ENCODE measurements around the gene THSD7B.
"Not testable (repeated sequence)": the region's sequence is repeated elsewhere in the genome, so short reads cannot be mapped to it uniquely, and the experiment has no call there.

The THSD7B gene

DNA sequence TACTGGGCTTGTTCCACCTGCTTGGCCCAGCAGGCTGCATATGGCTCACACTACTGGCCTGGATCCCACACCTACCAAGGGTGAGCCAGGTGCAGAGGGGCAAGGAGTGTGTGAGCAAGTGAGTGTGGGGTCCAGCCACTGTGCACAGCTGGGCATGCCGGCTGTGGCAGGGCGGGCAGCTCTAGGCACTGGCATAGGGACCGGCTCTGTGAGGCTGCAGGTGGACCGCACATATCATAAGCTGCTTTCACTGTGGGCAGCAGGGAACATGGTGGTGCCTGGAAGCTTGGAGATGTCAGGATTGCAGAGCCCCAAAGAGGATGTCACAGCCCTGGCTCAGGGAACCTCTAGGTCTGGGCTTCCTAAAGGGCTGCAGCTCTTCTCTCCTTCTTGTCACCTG lies 154.3 kb downstream of the THSD7B start:
- no peak overlapping the region for H3K4me3 ChIP-seq
- no peak overlapping the region for H3K27ac ChIP-seq

DNA sequence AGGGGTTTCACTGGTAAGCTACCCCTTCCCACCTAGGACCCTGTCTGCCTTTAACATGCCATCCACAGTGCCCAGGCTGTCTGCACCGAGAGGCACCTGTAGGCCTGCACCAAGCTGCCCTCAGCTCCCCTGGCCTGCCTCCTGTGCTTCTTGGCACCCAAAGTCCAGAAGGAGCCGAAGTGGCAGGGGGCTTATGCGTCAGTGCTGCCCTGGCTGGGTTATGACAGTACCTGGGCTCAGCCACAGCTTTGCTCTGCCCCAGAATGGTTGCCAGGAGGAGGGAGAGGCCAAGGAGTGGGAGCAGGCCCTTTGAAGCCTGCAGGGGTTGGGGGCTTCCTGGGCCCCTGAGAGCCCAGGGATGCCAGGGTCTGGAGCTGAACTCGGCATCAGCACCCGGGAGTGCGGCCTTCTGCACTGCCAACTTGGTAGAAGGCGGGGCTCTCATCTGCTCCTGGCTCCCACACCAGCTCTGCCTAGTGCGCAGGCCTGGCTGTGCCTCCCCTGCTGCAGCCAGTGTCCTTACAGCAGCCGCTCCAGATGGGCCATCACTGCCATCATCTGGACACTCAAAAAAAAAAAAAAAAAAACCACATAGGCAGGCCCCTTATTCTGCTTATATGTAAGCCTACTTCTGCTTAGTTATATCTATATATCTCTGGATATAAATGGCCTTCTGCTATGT lies 155.4 kb downstream of the THSD7B start:
- no peak overlapping the region for H3K27ac ChIP-seq
- H3K4me3 ChIP-seq: no peak overlapping the region

DNA sequence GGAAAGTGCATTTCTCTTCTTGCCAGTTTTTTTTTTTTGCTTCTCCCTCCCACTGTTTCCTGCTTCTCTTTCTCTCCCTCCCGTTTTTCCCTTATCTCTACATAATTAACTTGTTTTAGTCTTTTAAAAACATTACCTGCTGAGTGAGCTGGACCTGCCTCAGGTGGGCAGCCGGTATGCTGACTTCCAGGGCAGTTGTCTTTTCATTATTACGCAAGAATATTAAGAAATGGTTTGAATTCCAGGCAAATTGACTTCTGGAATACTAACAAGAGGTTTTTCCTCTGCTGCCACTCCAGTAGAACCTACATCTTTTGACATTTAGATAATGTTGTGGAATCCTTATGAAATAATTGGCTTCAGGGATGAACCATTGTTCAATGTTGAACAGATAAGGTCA lies 161.8 kb downstream of the THSD7B start:
- H3K4me3 ChIP-seq: no peak overlapping the region
- H3K27ac ChIP-seq: no peak overlapping the region

DNA sequence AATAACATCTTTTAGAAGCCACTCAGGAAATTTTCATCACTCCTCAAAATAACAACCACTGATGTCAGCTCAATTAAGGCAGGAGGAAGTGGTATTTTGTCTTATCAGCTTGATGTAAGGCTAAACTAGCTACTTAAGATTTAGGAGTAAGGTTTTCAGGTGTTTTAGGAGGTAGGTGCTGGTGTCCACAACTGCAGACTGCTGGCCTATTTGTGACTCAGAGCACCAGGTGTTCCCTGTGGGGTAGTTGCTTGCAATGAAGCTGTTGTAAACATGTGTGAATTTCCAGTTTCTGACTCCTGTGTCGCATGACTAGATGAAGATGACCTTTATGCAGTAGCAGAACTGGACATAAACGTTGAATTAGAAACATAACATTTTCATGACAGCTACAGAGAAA lies 164.2 kb downstream of the THSD7B start:
- Histone ChIP-seq H3K4me3 (no peak overlapping the region), H3K27ac (no peak overlapping the region)

DNA sequence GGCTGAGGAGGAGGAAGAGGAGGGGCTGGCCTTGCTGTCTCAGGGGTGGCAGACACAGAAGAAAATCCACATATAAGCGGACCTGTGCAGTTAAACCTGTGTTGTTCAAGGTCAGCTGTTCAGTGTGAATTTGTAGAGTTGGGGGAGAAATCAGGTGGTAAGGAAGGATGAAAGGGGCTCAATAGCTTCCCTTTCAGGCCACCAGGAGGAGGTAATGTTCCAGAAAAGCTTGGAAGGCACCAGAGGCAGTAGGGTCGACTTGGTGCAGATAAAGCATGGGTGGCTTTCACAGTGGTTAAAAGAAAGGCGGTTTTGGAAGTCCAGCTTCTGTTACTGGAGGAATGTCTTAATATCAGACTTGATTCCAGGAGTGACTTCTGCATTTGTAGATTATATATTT lies 167.4 kb downstream of the THSD7B start:
- Histone ChIP-seq H3K27ac (no peak overlapping the region), H3K4me3 (no peak overlapping the region)

DNA sequence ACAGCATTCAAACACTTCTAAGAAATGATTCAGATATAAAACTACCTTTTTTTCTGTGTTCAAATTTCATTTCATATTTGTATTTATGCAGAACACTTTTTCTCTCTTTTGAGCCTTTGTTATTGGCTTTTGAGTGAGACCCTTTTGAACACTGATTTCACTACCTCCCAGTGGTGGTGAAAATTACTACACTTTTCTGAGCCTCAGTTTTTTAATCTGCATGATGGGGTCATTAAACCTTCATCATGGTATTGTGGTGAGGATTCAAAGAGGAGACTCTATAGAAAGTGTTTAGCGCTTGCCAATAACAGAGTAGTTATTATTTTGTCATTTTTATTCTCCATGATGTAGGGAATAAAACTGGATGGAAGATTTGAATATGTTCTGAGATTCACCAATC lies 169.8 kb downstream of the THSD7B start:
- H3K4me3 ChIP-seq: no peak overlapping the region
- H3K27ac ChIP-seq: no peak overlapping the region

DNA sequence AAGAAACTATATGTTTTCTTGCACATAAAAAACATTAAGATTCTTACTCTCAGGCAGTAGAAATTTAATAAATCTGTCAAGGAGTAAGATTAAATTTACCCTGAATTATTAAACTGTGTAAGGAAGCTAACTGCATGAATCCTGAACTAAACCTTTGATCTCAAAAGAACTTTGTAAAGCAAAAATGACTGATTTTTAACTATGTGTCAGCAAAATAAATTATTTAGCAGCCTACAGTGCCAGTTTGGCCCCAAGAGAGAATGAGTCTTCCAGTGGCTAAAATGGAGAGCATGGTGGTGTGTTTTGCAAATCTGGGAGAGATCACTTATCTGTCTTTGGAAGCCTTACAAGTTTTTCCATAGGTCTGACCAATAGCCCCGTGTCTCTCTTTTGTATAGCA lies 190.7 kb downstream of the THSD7B start:
- Histone ChIP-seq H3K27ac (no peak overlapping the region), H3K4me3 (no peak overlapping the region)

DNA sequence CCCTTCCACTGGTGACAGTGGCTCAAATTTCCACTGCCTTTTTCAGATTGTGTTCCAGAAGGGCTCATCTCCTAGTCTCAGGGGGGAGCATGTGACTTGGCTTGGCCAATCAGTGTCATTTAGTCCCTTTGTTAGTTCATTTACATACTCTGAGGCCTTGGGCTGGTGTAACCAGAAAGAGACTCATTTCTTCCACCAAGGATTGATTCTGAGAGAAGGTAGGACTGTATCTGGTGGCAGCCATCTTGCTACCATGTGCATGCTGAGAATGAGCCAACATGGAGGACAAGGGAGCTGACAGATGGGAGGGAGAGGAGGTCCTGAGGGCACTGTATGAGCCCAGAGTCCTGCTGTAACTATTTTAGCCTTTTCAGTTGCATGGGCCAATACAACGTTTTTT lies 191.7 kb downstream of the THSD7B start:
- Histone ChIP-seq H3K27ac (no peak overlapping the region), H3K4me3 (no peak overlapping the region)

DNA sequence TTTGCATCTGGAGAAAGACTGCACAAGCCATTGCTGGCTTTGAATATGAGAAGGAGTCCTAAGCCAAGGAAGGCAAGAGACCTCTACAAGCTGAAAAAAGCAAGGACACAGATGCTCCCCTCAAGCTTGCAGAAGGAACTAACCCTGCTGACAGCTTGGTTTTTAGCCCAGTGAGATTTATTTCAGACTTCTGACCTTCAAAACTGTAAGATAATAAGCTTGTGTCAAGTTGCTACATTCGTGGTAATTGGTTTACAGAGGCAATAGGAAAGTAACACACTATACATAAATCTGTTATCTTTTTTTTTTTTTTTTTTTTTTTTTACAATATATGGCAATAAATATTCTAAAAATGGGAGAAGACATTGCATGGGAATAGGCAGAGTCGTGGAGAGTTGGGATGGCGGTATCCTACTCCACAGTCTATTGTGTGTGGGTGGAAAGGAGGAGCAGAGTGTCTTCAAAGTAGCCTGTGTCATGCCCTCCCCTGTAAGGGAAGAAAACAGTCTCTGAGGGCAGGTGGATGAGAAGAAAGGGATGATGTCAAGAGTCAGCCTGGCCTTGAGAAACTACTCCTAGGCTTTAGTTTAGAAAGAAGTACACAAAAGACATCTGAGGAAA lies 196.9 kb downstream of the THSD7B start:
- H3K27ac ChIP-seq: no peak overlapping the region

DNA sequence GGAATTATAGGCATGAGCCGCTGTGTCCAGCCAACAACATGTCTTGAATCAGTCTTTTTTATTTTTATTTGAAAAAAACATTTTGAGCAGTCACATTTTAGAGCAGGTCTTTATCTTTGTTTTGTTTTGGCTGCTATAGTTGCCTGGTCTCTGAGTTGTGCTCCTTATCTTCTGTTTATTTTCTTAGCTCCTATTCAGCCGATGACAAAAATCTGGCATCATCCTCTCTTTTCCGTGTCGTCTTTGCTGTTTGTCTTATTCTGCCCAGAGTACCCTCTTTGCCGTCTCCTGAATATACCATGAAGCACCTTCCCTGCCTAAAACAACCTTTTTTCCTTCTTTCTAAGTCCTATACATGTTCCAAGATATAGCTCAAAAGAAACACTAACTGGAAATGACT lies 201.1 kb downstream of the THSD7B start:
- no peak overlapping the region for H3K27ac ChIP-seq
- no peak overlapping the region for H3K4me3 ChIP-seq

More for the DNA sequence above, 196.9 kb downstream of the THSD7B start:
- no peak overlapping the region for H3K4me3 ChIP-seq

DNA sequence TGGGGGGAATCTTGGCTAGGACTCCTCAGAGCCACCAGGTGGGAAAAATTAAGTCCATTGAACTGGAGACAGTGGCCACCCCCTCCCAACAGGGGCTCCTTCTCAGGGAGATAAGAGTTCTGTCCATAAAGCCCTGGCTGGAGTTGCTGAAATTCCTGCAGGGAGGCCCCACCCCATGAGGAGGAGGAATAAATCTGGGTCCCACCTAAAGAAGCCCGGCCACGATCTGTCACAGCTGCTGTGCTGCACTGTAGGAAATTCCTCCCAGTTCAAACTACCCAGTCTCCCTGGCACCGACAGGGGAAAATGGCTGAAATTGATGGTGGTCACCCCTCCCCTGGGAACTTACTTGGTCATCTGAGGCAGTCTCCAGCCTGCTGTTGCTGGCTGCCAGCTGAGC lies 215.0 kb downstream of the THSD7B start:
- Histone ChIP-seq H3K4me3 (no peak overlapping the region), H3K27ac (no peak overlapping the region)

DNA sequence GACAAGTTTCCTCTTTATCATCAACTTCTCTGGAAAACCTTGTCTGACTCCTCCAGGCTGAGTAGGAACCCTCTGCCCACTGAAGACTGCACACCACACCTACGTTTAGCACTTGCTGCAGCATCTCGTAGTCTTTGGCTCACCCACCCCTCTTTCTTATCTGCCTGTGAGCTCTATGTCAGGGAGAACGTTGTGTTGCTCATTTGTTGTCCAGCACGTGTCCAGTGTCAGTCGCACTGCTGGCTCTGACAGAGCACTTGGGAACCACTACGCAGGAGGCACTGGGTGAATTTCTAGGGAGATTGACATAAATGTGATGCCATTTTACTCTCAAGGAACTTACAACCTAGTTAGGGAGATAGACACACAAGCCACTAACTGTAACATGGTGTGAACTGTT lies 216.3 kb downstream of the THSD7B start:
- not testable (repeated sequence) for H3K27ac ChIP-seq

DNA sequence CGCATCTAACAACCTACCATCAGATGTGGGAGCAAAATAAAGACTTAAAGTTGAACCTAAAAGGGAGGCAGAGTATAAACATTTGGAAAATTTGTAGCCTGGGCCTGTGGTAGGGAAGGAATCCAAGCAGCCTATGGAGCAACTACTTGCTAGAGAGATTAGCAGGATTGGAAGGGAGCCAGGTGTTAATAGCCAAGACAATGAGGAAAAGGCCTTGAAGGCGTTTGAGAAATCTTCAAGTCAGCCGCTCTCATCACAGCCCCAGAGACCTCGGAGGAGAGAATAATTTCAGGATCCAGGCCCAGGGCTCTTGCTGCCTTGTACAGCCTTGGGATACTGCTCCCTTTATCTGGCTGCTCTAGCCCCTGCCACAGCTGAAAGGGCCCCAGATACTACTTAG lies 219.7 kb downstream of the THSD7B start:
- Histone ChIP-seq H3K27ac (no peak overlapping the region), H3K4me3 (no peak overlapping the region)

More for the DNA sequence above, 216.3 kb downstream of the THSD7B start:
- not testable (repeated sequence) for H3K4me3 ChIP-seq

DNA sequence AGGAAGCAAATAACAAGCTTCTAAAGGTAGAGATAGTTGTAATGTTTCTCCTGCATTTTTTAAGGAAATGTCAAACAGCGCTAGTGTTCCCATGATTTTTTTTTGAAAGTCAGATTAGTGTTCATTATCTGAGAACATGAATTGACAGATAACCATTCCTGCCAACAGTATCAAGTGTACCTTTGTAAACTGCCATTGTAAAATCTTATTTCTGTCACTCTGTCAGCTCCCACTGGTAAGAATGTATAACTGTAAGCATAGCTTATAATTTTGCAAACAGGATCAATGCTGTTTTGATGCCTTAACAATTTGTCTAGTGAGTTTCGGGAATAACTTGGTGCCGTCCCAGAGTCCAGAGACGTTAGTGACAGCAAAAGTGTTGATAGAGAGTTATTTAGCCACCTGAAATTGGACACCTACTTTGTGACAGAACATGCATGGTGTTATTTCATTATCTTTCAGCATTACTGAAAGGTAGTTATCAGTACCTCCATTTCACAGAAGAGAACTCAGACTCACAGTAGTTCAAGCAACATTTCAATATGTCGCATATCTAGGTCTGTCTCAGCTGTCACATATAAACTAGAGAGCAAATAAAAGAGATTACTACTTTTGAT lies 221.4 kb downstream of the THSD7B start:
- H3K27ac ChIP-seq: no peak overlapping the region
- no peak overlapping the region for H3K4me3 ChIP-seq

DNA sequence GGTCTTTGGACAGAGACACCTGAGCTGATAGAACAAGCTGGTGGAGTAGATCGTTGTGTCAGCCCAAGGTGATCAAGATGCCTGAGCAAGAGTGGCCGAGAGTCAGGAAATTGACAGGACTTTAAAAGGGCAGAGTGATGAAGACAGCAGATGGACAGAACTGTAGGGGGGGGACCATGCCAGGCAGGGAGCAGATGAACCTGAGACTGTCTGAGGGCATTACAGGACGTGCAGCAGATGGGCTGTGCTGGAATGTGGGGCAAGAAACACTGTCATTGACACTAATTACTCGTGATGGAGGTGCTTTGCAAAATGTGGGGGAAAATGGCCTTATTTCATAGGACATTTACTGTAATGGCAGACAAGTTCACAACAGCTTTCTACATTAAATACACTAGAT lies 225.0 kb downstream of the THSD7B start:
- no peak overlapping the region for H3K4me3 ChIP-seq
- no peak overlapping the region for H3K27ac ChIP-seq

DNA sequence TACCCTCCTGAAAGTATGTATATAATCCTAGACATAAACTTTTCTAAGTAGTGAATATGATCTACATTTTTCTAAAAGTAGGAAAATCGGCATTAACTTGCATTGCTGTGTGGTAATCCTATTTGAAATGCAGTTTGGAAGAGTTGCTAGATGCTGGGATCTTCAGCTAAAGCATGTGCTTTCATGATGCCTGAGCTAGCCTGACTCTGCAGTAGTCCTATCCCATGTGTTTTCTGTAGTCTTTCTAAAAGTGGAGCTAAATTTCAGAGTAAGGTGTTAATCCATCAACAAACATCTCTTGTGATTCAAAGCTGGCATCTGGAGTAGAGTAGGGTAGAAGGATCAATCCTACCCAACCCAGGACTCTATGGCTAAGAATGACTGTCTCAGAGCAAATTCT lies 229.4 kb downstream of the THSD7B start:
- Histone ChIP-seq H3K4me3 (no peak overlapping the region), H3K27ac (no peak overlapping the region)

DNA sequence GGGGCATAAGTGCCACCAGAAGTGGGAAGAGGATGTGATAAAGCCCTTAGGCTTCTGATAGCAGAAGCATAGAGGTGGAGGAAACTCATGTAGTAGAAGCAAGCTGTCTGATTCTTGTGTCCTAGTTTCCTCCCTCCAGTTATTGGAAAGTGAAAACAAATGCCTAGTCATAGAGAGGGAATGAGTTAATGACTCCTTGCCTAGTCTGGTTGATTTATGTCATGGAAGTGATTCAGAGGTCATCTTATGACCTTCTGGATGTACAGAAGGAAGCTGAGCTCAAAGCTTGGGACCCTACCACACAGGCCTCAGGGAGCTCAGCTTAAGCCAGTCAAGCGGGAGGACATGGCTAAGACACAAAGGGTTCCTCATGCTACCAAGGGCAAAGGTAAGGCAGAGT lies 232.2 kb downstream of the THSD7B start:
- no peak overlapping the region for H3K27ac ChIP-seq

DNA sequence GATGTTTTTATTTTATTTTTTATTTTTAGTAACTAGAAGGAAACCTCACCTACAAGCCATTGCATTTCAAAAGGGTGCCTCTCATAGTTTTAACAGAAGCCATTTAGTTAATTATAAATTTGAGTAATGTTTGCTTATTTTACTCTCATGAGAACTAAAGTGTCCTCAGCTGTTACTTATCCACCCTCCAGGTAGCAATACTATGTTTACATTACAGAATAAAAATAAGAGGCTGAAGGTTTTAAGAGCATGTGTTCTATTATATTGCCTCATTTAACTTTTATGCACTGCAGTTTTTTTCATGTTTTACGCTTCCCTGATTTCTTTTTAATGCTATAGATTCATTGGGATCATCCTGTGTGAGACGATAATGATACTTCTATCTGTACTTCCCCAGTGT lies 235.5 kb downstream of the THSD7B start:
- no peak overlapping the region for H3K4me3 ChIP-seq
- no peak overlapping the region for H3K27ac ChIP-seq

More for the DNA sequence above, 232.2 kb downstream of the THSD7B start:
- H3K4me3 ChIP-seq: no peak overlapping the region

DNA sequence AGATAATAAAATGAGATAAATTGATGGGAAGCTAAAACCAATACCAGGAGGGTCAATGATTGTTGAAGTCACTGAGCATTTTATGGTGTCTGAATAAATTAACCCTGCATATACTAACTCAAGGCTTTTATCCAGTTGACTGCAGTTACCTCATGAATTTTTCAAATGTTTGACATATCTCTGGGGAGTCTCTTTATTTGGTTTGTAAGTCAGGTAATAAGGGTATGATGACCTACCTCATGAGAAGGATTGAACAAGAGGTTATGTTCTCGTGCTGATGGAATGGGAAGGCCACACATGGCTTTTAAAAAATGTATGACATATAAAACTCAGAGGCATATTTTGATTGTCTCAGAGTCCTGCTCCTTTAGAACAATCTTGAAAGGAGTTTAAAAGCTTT lies 237.6 kb downstream of the THSD7B start:
- H3K27ac ChIP-seq: no peak overlapping the region
- H3K4me3 ChIP-seq: no peak overlapping the region

DNA sequence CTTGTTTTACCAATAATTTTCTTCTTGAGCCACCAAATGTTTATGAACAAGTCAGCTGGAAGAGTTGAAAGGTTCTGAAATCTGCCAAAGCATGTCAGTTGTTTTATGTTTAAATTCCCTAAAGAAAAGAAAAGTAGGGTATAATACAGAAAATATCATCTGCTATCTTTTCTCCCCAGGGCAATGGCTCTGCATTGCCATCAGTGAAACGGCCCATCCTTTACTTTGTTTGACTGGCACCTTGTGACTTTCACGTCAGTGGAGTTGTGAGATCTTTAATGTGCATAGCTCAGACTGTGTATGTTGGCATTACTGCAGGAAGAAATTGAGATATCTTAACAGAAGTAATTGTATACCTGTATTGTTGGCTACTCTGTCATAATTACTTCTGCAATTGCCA lies 239.9 kb downstream of the THSD7B start:
- Histone ChIP-seq H3K27ac (no peak overlapping the region), H3K4me3 (no peak overlapping the region)

DNA sequence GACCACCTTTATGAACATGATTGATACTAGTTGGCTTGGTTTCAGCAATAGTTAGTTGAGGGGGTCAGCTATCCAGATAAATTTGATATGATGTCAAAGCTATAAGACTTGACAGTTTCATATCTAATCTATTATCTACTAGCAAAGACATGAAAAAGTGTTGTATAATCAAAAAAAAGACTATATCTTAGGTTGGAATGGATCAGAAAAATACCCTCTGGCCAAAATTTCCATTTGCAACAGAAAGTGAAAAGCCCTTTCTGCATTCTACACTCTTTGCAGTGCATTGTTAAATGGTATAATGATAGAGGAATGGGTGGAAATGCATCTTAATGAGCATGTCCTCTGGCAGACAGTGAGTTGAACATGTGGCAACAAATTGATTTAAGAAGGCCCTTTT lies 242.6 kb downstream of the THSD7B start:
- no peak overlapping the region for H3K4me3 ChIP-seq
- no peak overlapping the region for H3K27ac ChIP-seq

DNA sequence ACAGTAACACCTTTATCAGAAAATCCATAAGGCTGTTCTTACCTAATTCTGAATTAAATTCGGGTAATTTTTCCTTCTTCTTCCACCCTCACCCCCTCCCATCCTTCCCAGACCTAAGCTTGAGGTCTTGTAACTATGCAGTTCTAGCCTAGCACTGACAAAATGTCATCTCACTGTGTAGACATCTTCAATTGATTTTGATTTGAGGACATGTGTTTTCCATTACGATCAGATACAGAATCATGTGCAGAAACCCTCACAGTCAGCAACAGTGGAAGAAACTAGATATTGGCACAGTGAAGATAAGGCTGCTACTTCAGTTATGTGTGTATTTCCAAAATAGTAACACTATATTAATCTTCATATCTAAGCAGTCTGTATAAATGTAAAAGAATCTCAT lies 244.6 kb downstream of the THSD7B start:
- Histone ChIP-seq H3K27ac (no peak overlapping the region), H3K4me3 (no peak overlapping the region)

Measured in skin epidermis (tissue), 12 donors.